Stimulated activated naive CD8-positive, alpha-beta T cell treated with anti-CD3 and anti-CD28 coated beads, Interleukin-15, Interleukin-2, amounts not matched to agents 100 ng/mL and 50 ng/mL, for 24 hours (primary cell): ENCODE results near the gene CCDC33.

Source experiments
- H3K27ac Mint-ChIP-seq: one replicate; pipeline ENCODE4 v1.8.0; 2021; ENCODE audit warnings: mild to moderate bottlenecking, mixed read lengths
- H3K27me3 Mint-ChIP-seq: one replicate; pipeline ENCODE4 v1.8.0; 2021; ENCODE audit warnings: mixed read lengths
- H3K36me3 Mint-ChIP-seq: one replicate; pipeline ENCODE4 v1.8.0; 2021; ENCODE audit warnings: low read depth, mixed read lengths
- H3K4me1 Mint-ChIP-seq: one replicate; pipeline ENCODE4 v1.8.0; 2021; ENCODE audit warnings: low read depth, mixed read lengths
- H3K4me3 Mint-ChIP-seq: one replicate; pipeline ENCODE4 v1.8.0; 2021; ENCODE audit warnings: mild to moderate bottlenecking, mixed read lengths
- H3K9me3 Mint-ChIP-seq: one replicate; pipeline ENCODE4 v1.8.0; 2021; ENCODE audit warnings: mixed read lengths

CCDC33 gene

GRCh38 chr15:74253211-74253921, 17.2 kb downstream of the CCDC33 start:
- Mint-ChIP-seq H3K36me3 (no peaks in the 10 kb centered on the region), H3K4me1 (no peaks in the 10 kb centered on the region)

GRCh38 chr15:74257105-74257504, 21.0 kb downstream of the CCDC33 start:
- H3K27me3 Mint-ChIP-seq = no peaks in the 10 kb centered on the region
- H3K4me1 Mint-ChIP-seq = no peaks in the 10 kb centered on the region
- H3K27ac Mint-ChIP-seq = no peak overlapping the region
- H3K36me3 Mint-ChIP-seq = no peaks in the 10 kb centered on the region
- H3K4me3 Mint-ChIP-seq = no peak overlapping the region
- no peaks in the 10 kb centered on the region for H3K9me3 Mint-ChIP-seq

More at GRCh38 chr15:74253211-74253921, 17.2 kb downstream of the CCDC33 start:
- no peaks in the 10 kb centered on the region for H3K9me3 Mint-ChIP-seq
- H3K4me3 Mint-ChIP-seq = no peak overlapping the region
- no peaks in the 10 kb centered on the region for H3K27me3 Mint-ChIP-seq
- no peak overlapping the region for H3K27ac Mint-ChIP-seq

- no peaks in the 10 kb centered on the region for H3K36me3 Mint-ChIP-seq
- H3K4me3 Mint-ChIP-seq = no peak overlapping the region
- H3K27ac Mint-ChIP-seq = no peak overlapping the region
- H3K4me1 Mint-ChIP-seq = no peaks in the 10 kb centered on the region
- H3K27me3 Mint-ChIP-seq = no peaks in the 10 kb centered on the region
- no peaks in the 10 kb centered on the region for H3K9me3 Mint-ChIP-seq
Measured at GRCh38 chr15:74257623-74258022, 21.5 kb downstream of the CCDC33 start.

GRCh38 chr15:74258456-74259291, 22.5 kb downstream of the CCDC33 start:
- Mint-ChIP-seq H3K9me3 (no peaks in the 10 kb centered on the region), H3K27ac (no peak overlapping the region), H3K4me3 (no peak overlapping the region), H3K36me3 (no peaks in the 10 kb centered on the region), H3K27me3 (peaks cover 6% of the 10 kb centered on the region), H3K4me1 (no peaks in the 10 kb centered on the region)

- no peak overlapping the region for H3K4me3 Mint-ChIP-seq
- no peak overlapping the region for H3K27ac Mint-ChIP-seq
- no peaks in the 10 kb centered on the region for H3K4me1 Mint-ChIP-seq
- peaks cover 9% of the 10 kb centered on the region for H3K27me3 Mint-ChIP-seq
- no peaks in the 10 kb centered on the region for H3K9me3 Mint-ChIP-seq
- no peaks in the 10 kb centered on the region for H3K36me3 Mint-ChIP-seq
Measured at GRCh38 chr15:74259292-74259648, 23.1 kb downstream of the CCDC33 start.

GRCh38 chr15:74259821-74260607, 23.9 kb downstream of the CCDC33 start:
- Mint-ChIP-seq H3K27me3 (peaks cover 9% of the 10 kb centered on the region), H3K36me3 (no peaks in the 10 kb centered on the region), H3K9me3 (no peaks in the 10 kb centered on the region), H3K27ac (no peak overlapping the region), H3K4me3 (no peak overlapping the region), H3K4me1 (no peaks in the 10 kb centered on the region)

- Mint-ChIP-seq H3K4me3 (no peak overlapping the region), H3K4me1 (no peaks in the 10 kb centered on the region), H3K9me3 (no peaks in the 10 kb centered on the region), H3K27ac (no peak overlapping the region), H3K36me3 (no peaks in the 10 kb centered on the region), H3K27me3 (peaks cover 14% of the 10 kb centered on the region)
Measured at GRCh38 chr15:74261041-74261440, 24.9 kb downstream of the CCDC33 start.

GRCh38 chr15:74261685-74262084, 25.6 kb downstream of the CCDC33 start:
- Mint-ChIP-seq H3K9me3 (no peaks in the 10 kb centered on the region), H3K27me3 (peaks cover 18% of the 10 kb centered on the region), H3K27ac (no peak overlapping the region), H3K36me3 (no peaks in the 10 kb centered on the region), H3K4me1 (no peaks in the 10 kb centered on the region), H3K4me3 (no peak overlapping the region)

- Mint-ChIP-seq H3K36me3 (no peaks in the 10 kb centered on the region), H3K27ac (no peak overlapping the region), H3K4me3 (no peak overlapping the region), H3K4me1 (no peaks in the 10 kb centered on the region), H3K27me3 (peaks cover 18% of the 10 kb centered on the region), H3K9me3 (no peaks in the 10 kb centered on the region)
Measured at GRCh38 chr15:74262151-74262550, 26.0 kb downstream of the CCDC33 start.

- Mint-ChIP-seq H3K9me3 (no peaks in the 10 kb centered on the region), H3K27me3 (peaks cover 18% of the 10 kb centered on the region), H3K4me1 (no peaks in the 10 kb centered on the region), H3K27ac (no peak overlapping the region), H3K4me3 (no peak overlapping the region), H3K36me3 (no peaks in the 10 kb centered on the region)
Measured at GRCh38 chr15:74262625-74263024, 26.5 kb downstream of the CCDC33 start.

- no peaks in the 10 kb centered on the region for H3K4me1 Mint-ChIP-seq
- no peak overlapping the region for H3K27ac Mint-ChIP-seq
- H3K4me3 Mint-ChIP-seq = no peak overlapping the region
- peaks cover 21% of the 10 kb centered on the region for H3K27me3 Mint-ChIP-seq
- no peaks in the 10 kb centered on the region for H3K9me3 Mint-ChIP-seq
- H3K36me3 Mint-ChIP-seq = no peaks in the 10 kb centered on the region
Measured at GRCh38 chr15:74263466-74263865, 27.3 kb downstream of the CCDC33 start.

- Mint-ChIP-seq H3K36me3 (no peaks in the 10 kb centered on the region), H3K4me3 (no peak overlapping the region), H3K27ac (no peak overlapping the region), H3K9me3 (no peaks in the 10 kb centered on the region), H3K27me3 (peaks cover 21% of the 10 kb centered on the region), H3K4me1 (no peaks in the 10 kb centered on the region)
Measured at GRCh38 chr15:74264081-74264501, 28.0 kb downstream of the CCDC33 start.

GRCh38 chr15:74265046-74265639, 29.0 kb downstream of the CCDC33 start:
- Mint-ChIP-seq H3K36me3 (no peaks in the 10 kb centered on the region), H3K4me1 (no peaks in the 10 kb centered on the region), H3K27ac (no peak overlapping the region), H3K27me3 (peaks cover 24% of the 10 kb centered on the region), H3K9me3 (no peaks in the 10 kb centered on the region), H3K4me3 (no peak overlapping the region)

- Mint-ChIP-seq H3K27me3 (peaks cover 37% of the 10 kb centered on the region), H3K27ac (no peak overlapping the region), H3K9me3 (no peaks in the 10 kb centered on the region), H3K36me3 (no peaks in the 10 kb centered on the region), H3K4me3 (no peak overlapping the region), H3K4me1 (no peaks in the 10 kb centered on the region)
Measured at GRCh38 chr15:74268020-74268419, 31.9 kb downstream of the CCDC33 start.
